GM10248 (cell line): ENCODE measurements around the gene ENOX1.

ENCODE experiments used
- CTCF ChIA-PET: fragments of 300-600 bp; sonication (Branson Sonifier 250); formaldehyde crosslinking; extraction: SDS; loops from one replicate; lab custom pipeline; 2021; ENCODE audit warnings: antibody characterized with exemption; lab: Yijun Ruan, JAX
- POLR2A ChIA-PET: fragments of 350-650 bp; sonication (Branson Sonifier 250); formaldehyde crosslinking; extraction: SDS; loops from one replicate; lab custom pipeline; 2020; ENCODE audit warnings: antibody characterized with exemption; lab: Yijun Ruan, JAX
- DNase-seq: peaks from one replicate; pipeline ENCODE4 v3.0.0; 2012; ENCODE audit errors: extremely low spot score
- CTCF ChIP-seq: IDR thresholded peaks from 2 replicates; pipeline ENCODE4 v1.5.1; 2012; ENCODE audit warnings: mild to moderate bottlenecking, low read depth; ENCODE audit errors: extremely low read depth, missing control alignments, control extremely low read depth

The ENOX1 gene

GRCh38 chr13:43432958-43433357, 353.8 kb downstream of the ENOX1 start:
- no peak for TF ChIP-seq CTCF

GRCh38 chr13:43431841-43432240, 354.9 kb downstream of the ENOX1 start:
- no peak for TF ChIP-seq CTCF
- POLR2A ChIA-PET: no interaction called here
- CTCF ChIA-PET: interaction anchor here (1.1 kb wide), 1 partner anchor 347 kb away, joined by 3 read pairs; no protein-coding TSS in a partner anchor
- no peak for DNase-seq

More at GRCh38 chr13:43432958-43433357, 353.8 kb downstream of the ENOX1 start:
- POLR2A ChIA-PET: no interaction called here
- CTCF ChIA-PET: interaction anchor here (1.1 to 2.2 kb wide), 4 partner anchors 8 to 348 kb away, joined by 3 to 11 read pairs (median 6); no protein-coding TSS in a partner anchor
- DNase-seq: no peak

- DNase-seq: no peak
- CTCF ChIA-PET: interaction anchor here (1.4 to 1.6 kb wide), 2 partner anchors 10 to 374 kb away, joined by 3 to 4 read pairs; no protein-coding TSS in a partner anchor
- no peak for TF ChIP-seq CTCF
- POLR2A ChIA-PET: no interaction called here
Observed at GRCh38 chr13:43431290-43431716, 355.5 kb downstream of the ENOX1 start.

- TF ChIP-seq CTCF: no peak
- POLR2A ChIA-PET: no interaction called here
Observed at GRCh38 chr13:43428545-43429296, 358.1 kb downstream of the ENOX1 start.

GRCh38 chr13:43426355-43426754, 360.4 kb downstream of the ENOX1 start:
- ChIA-PET POLR2A (no interaction called here), CTCF (no interaction called here)
- no peak for TF ChIP-seq CTCF
- DNase-seq: no peak

More at GRCh38 chr13:43428545-43429296, 358.1 kb downstream of the ENOX1 start:
- no peak for DNase-seq
- CTCF ChIA-PET: interaction anchor here (1.0 to 1.3 kb wide), 2 partner anchors 11 to 49 kb away, joined by 3 read pairs; no protein-coding TSS in a partner anchor

GRCh38 chr13:43425234-43425633, 361.5 kb downstream of the ENOX1 start:
- CTCF ChIA-PET: interaction anchor here (0.8 to 1.3 kb wide), 3 partner anchors 9 to 34 kb away, joined by 3 to 6 read pairs (median 3); no protein-coding TSS in a partner anchor
- no peak for DNase-seq
- POLR2A ChIA-PET: no interaction called here
- no peak for TF ChIP-seq CTCF
